Adrenal gland (tissue), 12 donors: ENCODE data around the gene PRKCH. TPM values are rescaled to one million over a fixed set of nuclear protein-coding genes. Genes with fewer than 3 reads are reported as not detected.

Experiments
- DNase-seq, 7 donors: peaks; one replicate each; pipeline ENCODE4 v3.0.0-alpha.2; 2019 to 2020
- H3K27ac ChIP-seq, 5 donors: fragments of 200-600 bp; sonication (generic) in 4 of 5; 1 replicate in 3 of 5; 2 replicates in 2 of 5; pipeline versions ENCODE4 v1.5.1 to v1.8.0; 2016 to 2020; ENCODE audit warnings: mild to moderate bottlenecking in 1 of 5
- H3K27me3 ChIP-seq: fragments of 200-600 bp; 2 replicates; pipeline ENCODE4 v1.8.0; 2021
- H3K36me3 ChIP-seq, 2 donors: fragments of 200-600 bp; replicated peaks in 1 of 2; 1 replicate in 1 of 2; 2 replicates in 1 of 2; pipeline versions ENCODE4 v1.5.1 to v1.8.0; 2018 to 2022
- H3K4me1 ChIP-seq, 2 donors: fragments of 200-600 bp; replicated peaks in 1 of 2; 1 replicate in 1 of 2; 2 replicates in 1 of 2; pipeline versions ENCODE4 v1.5.1 to v1.8.0; 2018 to 2021
- H3K4me3 ChIP-seq, 4 donors: fragments of 200-600 bp; sonication (generic) in 3 of 4; one replicate each; pipeline ENCODE4 v1.5.1; 2016 to 2018
- H3K9me3 ChIP-seq, 3 donors: fragments of 200-600 bp; sonication (generic) in 1 of 3; replicated peaks in 1 of 3; 1 replicate in 2 of 3; 2 replicates in 1 of 3; pipeline versions ENCODE4 v1.5.1 to v1.8.0; 2016 to 2021
- CTCF ChIP-seq, 6 experiments: fragments of 450-650 bp in 4 of 6; fragments of 200-600 bp in 2 of 6; sonication (generic) in 1 of 6; IDR thresholded peaks; 1 replicate in 5 of 6; 2 replicates in 1 of 6; pipeline versions ENCODE4 v1.5.1 to v1.8.0; 2016 to 2021; ENCODE audit warnings: antibody characterized with exemption in 6 of 6, mild to moderate bottlenecking in 2 of 6, moderate library complexity in 1 of 6
- POLR2A ChIP-seq, 2 donors: fragments of 450-650 bp; IDR thresholded peaks; one replicate each; pipeline ENCODE4 v1.6.1; 2017; ENCODE audit warnings: antibody characterized with exemption in 2 of 2, mild to moderate bottlenecking in 2 of 2, moderate library complexity in 1 of 2
- WGBS, 4 donors: extraction: QIAGEN DNeasy Blood & Tissue Kit in 2 of 4; methylation state at CpG; one replicate each; pipeline versions ENCODE4 v1.1.5 to v1.1.7; 2013 to 2017; 5-methylcytosine and 5-hydroxymethylcytosine counted together
- intact Hi-C, 2 donors: fragments of 100-400 bp; cut with DNase I; formaldehyde crosslinking; loops; one replicate each; pipeline versions ENCODE4 v1.14.1 to v1.15.0; 2022 to 2023
- polyA plus RNA-seq, 3 donors: library from polyadenylated mRNA; stranded (reverse); fragments of 200-250 nt in 2 of 3; fragments of 350-450 nt in 1 of 3; fragmentation: Illumina TruSeq in 1 of 3; extraction: RNeasy Lipid Tissue Mini Kit (QIAGEN cat#74804) in 1 of 3; gene quantifications; one replicate each; pipeline ENCODE4 v1.2.3, GENCODE V29; 2013 to 2014
- total RNA-seq, 9 donors: library from RNA; depleted of rRNA in 4 of 9; stranded (reverse); fragments of >200 nt in 4 of 9; fragments of 120-200 nt in 1 of 9; fragmentation: NEBNext Ultra II Directional in 1 of 9; extraction: Animal tissue kit (Norgen Biotek cat#: 25700) in 1 of 9; gene quantifications; one replicate each; pipeline versions ENCODE4 v1.1.0 to v1.2.4, GENCODE V29; 2013 to 2023
- donor health status: healthy with polysubstance abuse.
- donor health status: Bipolar disorder and iron deficiency.
- donor health status: DM: yes; HTN: yes; CAD: no.
- donor health status: DM: no; HTN: no; CAD: no.
- donor health status: DM: no; HTN: no; CAD: no.
- donor health status: DM: yes; HTN: yes; CAD: no.

Gene PRKCH
- total and polyA plus RNA-seq, 12 donors: 7.8 to 28.1 (median 17.0) TPM

DNA sequence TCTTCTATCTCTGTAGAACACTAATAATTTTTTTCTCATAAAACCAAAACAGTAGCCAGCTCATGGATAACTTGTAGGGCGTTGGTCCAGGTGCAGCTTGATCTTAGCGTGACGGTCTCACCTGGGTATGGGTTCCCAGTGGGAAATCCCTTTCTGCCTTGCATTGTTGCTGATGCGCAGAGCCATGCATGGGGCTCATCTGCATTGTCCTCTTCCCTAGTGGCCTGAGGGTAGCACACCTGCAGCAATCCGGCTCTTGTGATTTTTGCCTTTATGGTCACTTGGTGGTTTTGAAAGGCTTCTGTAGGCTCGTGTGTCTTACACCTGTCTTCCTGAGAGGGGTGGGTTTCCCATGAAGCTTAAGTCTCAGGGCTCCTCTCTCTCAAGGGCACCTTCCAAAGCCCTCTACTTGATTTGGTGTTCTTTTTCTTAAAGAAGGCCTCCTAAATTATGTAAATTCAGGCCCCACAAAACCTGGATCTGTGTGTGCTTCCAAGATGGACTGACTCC, 130.6 kb downstream of the PRKCH start:
- 89 to 97% (median 94%) methylated on average over 6 of the region's 6 CpGs for WGBS, 4 donors
- TF ChIP-seq POLR2A (IDR thresholded peaks at IDR 0.05): no peak
- no peak for DNase-seq
- no peaks in the 10 kb centered on the region for H3K36me3 ChIP-seq
- H3K27me3 ChIP-seq: no peaks in the 10 kb centered on the region
- no peak overlapping the region for H3K27ac ChIP-seq
- intact Hi-C loops: loop anchor here (5.0 to 10.0 kb wide), 2 partner anchors 157 to 675 kb away; no protein-coding TSS in a partner anchor
- H3K4me3 ChIP-seq: no peak overlapping the region
- no peaks in the 10 kb centered on the region for H3K4me1 ChIP-seq
- H3K9me3 ChIP-seq: no peaks in the 10 kb centered on the region

- TF ChIP-seq CTCF (IDR thresholded peaks at IDR 0.05) (no peak), POLR2A (IDR thresholded peaks at IDR 0.05) (no peak)
- H3K27me3 ChIP-seq: no peaks in the 10 kb centered on the region
- no peaks in the 10 kb centered on the region for H3K9me3 ChIP-seq
- H3K36me3 ChIP-seq: no peaks in the 10 kb centered on the region
- no peak overlapping the region for H3K4me3 ChIP-seq
- WGBS, 4 donors: 87 to 92% (median 90%) methylated on average over 3 of the region's 3 CpGs
- no peak overlapping the region for H3K27ac ChIP-seq
- intact Hi-C loops: loop anchor here (5.0 to 10.0 kb wide), 2 partner anchors 158 to 675 kb away; no protein-coding TSS in a partner anchor
- no peak for DNase-seq
- no peaks in the 10 kb centered on the region for H3K4me1 ChIP-seq
Observed at GRCh38 chr14:61452452-61452851, 131.1 kb downstream of the PRKCH start.

GRCh38 chr14:61453103-61453767, 131.9 kb downstream of the PRKCH start:
- H3K36me3 ChIP-seq: no peaks in the 10 kb centered on the region
- intact Hi-C loops: loop anchor here (5.0 to 10.0 kb wide), 2 partner anchors 158 to 674 kb away; no protein-coding TSS in a partner anchor
- H3K4me3 ChIP-seq: no peak overlapping the region
- no peaks in the 10 kb centered on the region for H3K9me3 ChIP-seq
- WGBS, 4 donors: 79 to 89% (median 85%) methylated on average over 9 of the region's 9 CpGs
- H3K27ac ChIP-seq: no peak overlapping the region
- TF ChIP-seq POLR2A (IDR thresholded peaks at IDR 0.05): no peak
- TF ChIP-seq CTCF (IDR thresholded peaks at IDR 0.05): no peak
- H3K27me3 ChIP-seq: no peaks in the 10 kb centered on the region
- DNase-seq: no peak
- no peaks in the 10 kb centered on the region for H3K4me1 ChIP-seq

- H3K27ac ChIP-seq: no peak overlapping the region
- DNase-seq: peak in 2 of 7 donors; percentile 50 to 82
- WGBS, 4 donors: 49 to 67% (median 56%) methylated on average over 4 of the region's 4 CpGs
- no peaks in the 10 kb centered on the region for H3K36me3 ChIP-seq
- no peak overlapping the region for H3K4me3 ChIP-seq
- intact Hi-C loops: loop anchor here (5.0 to 10.0 kb wide), 2 partner anchors 160 to 673 kb away; no protein-coding TSS in a partner anchor
- TF ChIP-seq CTCF (IDR thresholded peaks at IDR 0.05) (no peak), POLR2A (IDR thresholded peaks at IDR 0.05) (no peak)
- H3K27me3 ChIP-seq: no peaks in the 10 kb centered on the region
- no peaks in the 10 kb centered on the region for H3K4me1 ChIP-seq
- no peaks in the 10 kb centered on the region for H3K9me3 ChIP-seq
Observed at GRCh38 chr14:61454545-61454944, 133.2 kb downstream of the PRKCH start.
